Measurements from ENCODE around the gene IL1A. TPM values are rescaled to one million over a fixed set of nuclear protein-coding genes. Genes with fewer than 3 reads are reported as not detected.
"Not testable (repeated sequence)": the region's sequence is repeated elsewhere in the genome, so short reads cannot be mapped to it uniquely, and the experiment has no call there.

Gene IL1A
- 7.5 and 7.8 TPM in 2 replicates for total RNA-seq

GRCh38 chr2:112784199-112785189, at the start of gene IL1A:
TSS of gene IL1A (minus strand) at chr2:112784493. CDS start at chr2:112783770, 723 bp downstream.
- Mint-ChIP-seq H3K4me1 (ENCODE audit: low read depth) (peaks cover 20% of the 10 kb centered on the region), H3K9me3 (no peaks in the 10 kb centered on the region), H3K36me3 (ENCODE audit: low read depth) (no peaks in the 10 kb centered on the region), H3K4me3 (peak within 1 kb of the TSS; percentile 68), H3K27me3 (ENCODE audit: insufficient read depth) (peaks cover 8% of the 10 kb centered on the region), H3K27ac (no peak within 1 kb of the TSS)
- no peak for DNase-seq (ENCODE audit: low spot score)
- intact Hi-C loops (cut with micrococcal nuclease): no loop called here

GRCh38 chr2:112833976-112834375, 49.7 kb upstream of the IL1A start:
- no peak overlapping the region for H3K27ac Mint-ChIP-seq
- no peaks in the 10 kb centered on the region for H3K4me1 Mint-ChIP-seq (ENCODE audit: low read depth)
- H3K36me3 Mint-ChIP-seq (ENCODE audit: low read depth): no peaks in the 10 kb centered on the region
- H3K4me3 Mint-ChIP-seq: no peak overlapping the region
- no peak for DNase-seq (ENCODE audit: low spot score)
- no peaks in the 10 kb centered on the region for H3K9me3 Mint-ChIP-seq
- H3K27me3 Mint-ChIP-seq (ENCODE audit: insufficient read depth): peaks cover 33% of the 10 kb centered on the region
- intact Hi-C loops (cut with micrococcal nuclease): no loop called here

- H3K27me3 Mint-ChIP-seq (ENCODE audit: insufficient read depth): peaks cover 33% of the 10 kb centered on the region
- DNase-seq (ENCODE audit: low spot score); H3K27ac Mint-ChIP-seq; intact Hi-C loops (cut with micrococcal nuclease); H3K4me1 Mint-ChIP-seq (ENCODE audit: low read depth); H3K9me3 Mint-ChIP-seq; H3K4me3 Mint-ChIP-seq; H3K36me3 Mint-ChIP-seq (ENCODE audit: low read depth): not testable (repeated sequence)
These were observed 49.3 kb upstream of the IL1A start for GRCh38 chr2:112833639-112833931.

- H3K4me1 Mint-ChIP-seq (ENCODE audit: low read depth): no peaks in the 10 kb centered on the region
- intact Hi-C loops (cut with micrococcal nuclease): no loop called here
- DNase-seq (ENCODE audit: low spot score): no peak
- H3K27me3 Mint-ChIP-seq (ENCODE audit: insufficient read depth): peaks cover 27% of the 10 kb centered on the region
- H3K27ac Mint-ChIP-seq: no peak overlapping the region
- no peaks in the 10 kb centered on the region for H3K36me3 Mint-ChIP-seq (ENCODE audit: low read depth)
- no peaks in the 10 kb centered on the region for H3K9me3 Mint-ChIP-seq
- no peak overlapping the region for H3K4me3 Mint-ChIP-seq
These were observed 48.7 kb upstream of the IL1A start for GRCh38 chr2:112832841-112833638.

GRCh38 chr2:112831946-112832840, 47.9 kb upstream of the IL1A start:
- Mint-ChIP-seq H3K4me1 (ENCODE audit: low read depth) (peaks cover 6% of the 10 kb centered on the region), H3K9me3 (no peaks in the 10 kb centered on the region), H3K36me3 (ENCODE audit: low read depth) (no peaks in the 10 kb centered on the region), H3K27ac (no peak overlapping the region), H3K4me3 (no peak overlapping the region), H3K27me3 (ENCODE audit: insufficient read depth) (peaks cover 26% of the 10 kb centered on the region)
- intact Hi-C loops (cut with micrococcal nuclease): no loop called here
- no peak for DNase-seq (ENCODE audit: low spot score)

GRCh38 chr2:112831513-112831845, 47.2 kb upstream of the IL1A start:
- Mint-ChIP-seq H3K36me3 (ENCODE audit: low read depth) (no peaks in the 10 kb centered on the region), H3K27me3 (ENCODE audit: insufficient read depth) (peaks cover 24% of the 10 kb centered on the region), H3K27ac (no peak overlapping the region), H3K9me3 (no peaks in the 10 kb centered on the region), H3K4me3 (no peak overlapping the region), H3K4me1 (ENCODE audit: low read depth) (peaks cover 6% of the 10 kb centered on the region)
- intact Hi-C loops (cut with micrococcal nuclease): no loop called here
- DNase-seq (ENCODE audit: low spot score): no peak

- DNase-seq (ENCODE audit: low spot score): no peak
- Mint-ChIP-seq H3K27me3 (ENCODE audit: insufficient read depth) (peaks cover 18% of the 10 kb centered on the region), H3K27ac (no peak overlapping the region), H3K4me3 (no peak overlapping the region), H3K9me3 (no peaks in the 10 kb centered on the region), H3K36me3 (ENCODE audit: low read depth) (no peaks in the 10 kb centered on the region), H3K4me1 (ENCODE audit: low read depth) (peaks cover 6% of the 10 kb centered on the region)
- intact Hi-C loops (cut with micrococcal nuclease): no loop called here
These were observed 46.6 kb upstream of the IL1A start for GRCh38 chr2:112830682-112831512.

- H3K4me3 Mint-ChIP-seq: no peak overlapping the region
- H3K27ac Mint-ChIP-seq: peak overlapping the region; percentile 10
- DNase-seq (ENCODE audit: low spot score): no peak
- no peaks in the 10 kb centered on the region for H3K36me3 Mint-ChIP-seq (ENCODE audit: low read depth)
- H3K9me3 Mint-ChIP-seq: no peaks in the 10 kb centered on the region
- peaks cover 6% of the 10 kb centered on the region for H3K4me1 Mint-ChIP-seq (ENCODE audit: low read depth)
- intact Hi-C loops (cut with micrococcal nuclease): no loop called here
- H3K27me3 Mint-ChIP-seq (ENCODE audit: insufficient read depth): peaks cover 11% of the 10 kb centered on the region
These were observed 45.8 kb upstream of the IL1A start for GRCh38 chr2:112829961-112830681.

- Mint-ChIP-seq H3K4me1 (ENCODE audit: low read depth) (peaks cover 11% of the 10 kb centered on the region), H3K4me3 (no peak overlapping the region), H3K9me3 (no peaks in the 10 kb centered on the region), H3K27ac (peak overlapping the region; percentile 15), H3K36me3 (ENCODE audit: low read depth) (no peaks in the 10 kb centered on the region), H3K27me3 (ENCODE audit: insufficient read depth) (peaks cover 9% of the 10 kb centered on the region)
- intact Hi-C loops (cut with micrococcal nuclease): no loop called here
- no peak for DNase-seq (ENCODE audit: low spot score)
These were observed 45.0 kb upstream of the IL1A start for GRCh38 chr2:112829101-112829960.

GRCh38 chr2:112828251-112828691, 44.0 kb upstream of the IL1A start:
- no peak for DNase-seq (ENCODE audit: low spot score)
- Mint-ChIP-seq H3K4me1 (ENCODE audit: low read depth) (peaks cover 17% of the 10 kb centered on the region), H3K9me3 (no peaks in the 10 kb centered on the region), H3K36me3 (ENCODE audit: low read depth) (no peaks in the 10 kb centered on the region), H3K27me3 (ENCODE audit: insufficient read depth) (peaks cover 9% of the 10 kb centered on the region), H3K27ac (no peak overlapping the region), H3K4me3 (no peak overlapping the region)
- intact Hi-C loops (cut with micrococcal nuclease): no loop called here

Measured in activated T-helper 1 cell treated with anti-CD3 and anti-CD28 coated beads, Interleukin-12 subunit alpha, Interleukin-12 subunit beta, Interleukin-2, Interleukin-4 antibody, amounts not matched to agents 30 ng/mL and 10 ng/mL and 1 ng/mL, durations not matched to agents 14 hours and 24 hours and 36 hours (primary cell).